ENCODE results near the gene CLCN2. TPM values are rescaled to one million over a fixed set of nuclear protein-coding genes. Genes with fewer than 3 reads are reported as not detected.
A peak's percentile ranks its signal among the peaks of the same experiment; 100 is the strongest.

CLCN2 gene
- total RNA-seq, 2 donors from 2014 or later, result 2.3 to 2.6 TPM

GRCh38 chr3:184382326-184383032 lies 21.1 kb upstream of the CLCN2 start:
- DNase-seq, result no peak
- no peak for ATAC-seq
- intact Hi-C loops (cut with DNase I), result loop anchor here in 1 of 2 donors (10.0 kb wide), 1 partner anchor 402 kb away; no protein-coding TSS in a partner anchor

GRCh38 chr3:184381261-184382224 lies 20.1 kb upstream of the CLCN2 start:
- peak; percentile 52 to 55 for ATAC-seq
- DNase-seq, result peak; percentile 60
- intact Hi-C loops (cut with DNase I), result loop anchor here in 1 of 2 donors (10.0 kb wide), 1 partner anchor 403 kb away; no protein-coding TSS in a partner anchor

GRCh38 chr3:184380627-184381260 lies 19.3 kb upstream of the CLCN2 start:
- intact Hi-C loops (cut with DNase I), result loop anchor here in 1 of 2 donors (10.0 kb wide), 1 partner anchor 404 kb away; no protein-coding TSS in a partner anchor
- no peak for DNase-seq

GRCh38 chr3:184380185-184380626 lies 18.8 kb upstream of the CLCN2 start:
- intact Hi-C loops (cut with DNase I), result loop anchor here in 1 of 2 donors (10.0 kb wide), 1 partner anchor 405 kb away; no protein-coding TSS in a partner anchor
- ATAC-seq (peak; percentile 45 to 51), DNase-seq (peak; percentile 75)

More at GRCh38 chr3:184380627-184381260, 19.3 kb upstream of the CLCN2 start:
- peak in 1 of 2 donors; percentile 3 for ATAC-seq

DNA sequence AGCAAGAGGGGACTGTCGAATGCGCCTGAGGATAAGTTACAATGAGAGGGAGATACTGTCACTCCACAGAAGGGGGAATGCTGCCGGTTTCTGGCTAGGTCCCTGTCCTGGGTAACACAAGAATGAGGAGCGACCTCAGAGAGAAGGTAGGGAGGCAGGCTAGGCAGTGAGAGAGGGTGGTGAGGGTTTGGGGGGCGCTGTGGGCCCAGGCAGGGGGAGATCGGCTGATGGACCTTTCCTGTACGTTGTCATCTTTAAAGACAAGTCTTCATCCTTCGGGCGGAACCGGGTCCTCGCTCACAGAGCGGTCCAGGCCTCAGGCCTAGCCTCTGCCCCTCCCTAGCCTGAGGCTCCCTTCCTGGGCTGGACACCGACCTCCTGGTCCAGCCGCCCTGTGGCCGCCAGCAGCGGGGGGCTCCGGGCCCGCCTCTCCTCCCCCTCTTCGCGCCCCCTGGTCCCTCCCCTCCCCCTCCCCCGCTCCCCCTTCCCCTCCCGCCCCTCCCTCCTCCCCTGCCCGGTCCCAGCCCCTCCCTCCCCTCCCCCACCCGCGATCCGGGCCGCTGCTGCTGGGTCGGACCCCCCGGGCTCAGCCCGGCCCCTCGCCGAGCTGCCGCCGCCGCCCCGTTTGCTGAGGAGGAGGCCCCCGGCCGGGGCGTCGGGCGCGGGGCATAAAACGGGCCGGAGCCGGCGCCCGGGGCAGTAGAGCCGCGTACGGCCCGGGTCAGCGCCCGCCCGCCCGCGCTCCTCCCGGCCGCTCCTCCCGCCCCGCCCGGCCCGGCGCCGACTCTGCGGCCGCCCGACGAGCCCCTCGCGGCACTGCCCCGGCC lies 18.2 kb upstream of the CLCN2 start, which contains the start of gene CHRD:
Gene CHRD, plus strand, starts transcription at position 697 of the 827 bp plus-strand sequence. CDS start 265 bp downstream, outside the sequence.
- DNase-seq (no peak), ATAC-seq (peak; percentile 39 to 55)
- intact Hi-C loops (cut with DNase I), result loop anchor here (10.0 kb wide), 4 partner anchors 135 to 405 kb away; no protein-coding TSS in a partner anchor

- intact Hi-C loops (cut with DNase I), result loop anchor here (10.0 kb wide), 3 partner anchors 136 to 396 kb away; no protein-coding TSS in a partner anchor
- ATAC-seq, result no peak
- DNase-seq, result no peak
Measured at GRCh38 chr3:184378651-184379357, 17.4 kb upstream of the CLCN2 start.

DNA sequence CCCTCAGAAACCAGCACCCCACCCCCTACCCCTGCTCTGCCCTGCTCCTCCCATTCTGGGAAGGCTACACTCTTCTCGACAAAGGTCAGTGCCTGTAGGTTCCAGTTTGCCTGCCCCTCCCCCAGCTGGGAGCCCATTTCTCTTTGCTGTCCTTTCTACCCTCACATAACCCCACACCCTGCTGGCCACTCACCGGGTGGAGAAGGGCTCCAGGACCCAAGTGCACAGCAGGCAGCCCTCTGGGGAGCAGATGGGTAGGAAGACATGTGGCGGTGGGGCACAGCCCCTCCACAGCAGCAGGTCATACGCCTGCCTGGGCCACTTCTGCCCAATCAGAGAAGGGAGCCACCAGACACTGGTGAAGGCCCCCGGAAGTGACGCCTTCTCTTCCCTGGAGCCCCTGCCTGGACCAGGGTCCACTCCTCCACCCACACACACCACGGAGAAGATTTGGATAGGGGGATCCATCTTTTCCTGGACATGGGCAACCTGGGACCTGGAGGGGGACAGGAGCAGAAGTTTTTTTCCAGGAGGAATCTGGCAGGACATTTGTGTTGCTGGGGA lies 16.6 kb upstream of the CLCN2 start, which contains the start of gene THPO:
Gene THPO, minus strand, starts transcription at position 326 of the 564 bp plus-strand sequence. CDS start 1,948 bp downstream, outside the sequence.
- intact Hi-C loops (cut with DNase I), result loop anchor here (10.0 kb wide), 3 partner anchors 137 to 397 kb away; no protein-coding TSS in a partner anchor
- ATAC-seq, result no peak
- DNase-seq, result no peak

DNA sequence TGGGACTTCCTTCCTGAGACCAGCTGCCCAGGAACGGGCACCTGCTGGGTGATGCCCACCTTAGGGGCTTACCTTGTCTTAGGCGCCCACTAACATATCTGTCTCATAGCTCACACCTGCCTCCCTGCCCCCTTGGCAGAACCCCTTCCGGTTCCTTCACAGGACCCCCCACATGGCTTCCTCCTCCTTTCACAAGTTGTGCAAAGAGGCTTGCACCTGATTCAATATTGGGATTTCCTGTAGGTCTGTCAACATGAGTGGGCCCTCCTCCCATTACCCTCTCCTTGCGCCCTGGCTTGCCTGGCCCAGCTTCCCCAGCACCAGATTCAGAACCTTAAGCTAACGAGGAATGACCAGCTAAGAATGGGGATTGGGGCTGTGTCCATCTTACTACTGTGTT lies 16.0 kb upstream of the CLCN2 start:
- intact Hi-C loops (cut with DNase I), result loop anchor here (10.0 kb wide), 3 partner anchors 137 to 397 kb away; no protein-coding TSS in a partner anchor
- DNase-seq (no peak), ATAC-seq (no peak)

DNA sequence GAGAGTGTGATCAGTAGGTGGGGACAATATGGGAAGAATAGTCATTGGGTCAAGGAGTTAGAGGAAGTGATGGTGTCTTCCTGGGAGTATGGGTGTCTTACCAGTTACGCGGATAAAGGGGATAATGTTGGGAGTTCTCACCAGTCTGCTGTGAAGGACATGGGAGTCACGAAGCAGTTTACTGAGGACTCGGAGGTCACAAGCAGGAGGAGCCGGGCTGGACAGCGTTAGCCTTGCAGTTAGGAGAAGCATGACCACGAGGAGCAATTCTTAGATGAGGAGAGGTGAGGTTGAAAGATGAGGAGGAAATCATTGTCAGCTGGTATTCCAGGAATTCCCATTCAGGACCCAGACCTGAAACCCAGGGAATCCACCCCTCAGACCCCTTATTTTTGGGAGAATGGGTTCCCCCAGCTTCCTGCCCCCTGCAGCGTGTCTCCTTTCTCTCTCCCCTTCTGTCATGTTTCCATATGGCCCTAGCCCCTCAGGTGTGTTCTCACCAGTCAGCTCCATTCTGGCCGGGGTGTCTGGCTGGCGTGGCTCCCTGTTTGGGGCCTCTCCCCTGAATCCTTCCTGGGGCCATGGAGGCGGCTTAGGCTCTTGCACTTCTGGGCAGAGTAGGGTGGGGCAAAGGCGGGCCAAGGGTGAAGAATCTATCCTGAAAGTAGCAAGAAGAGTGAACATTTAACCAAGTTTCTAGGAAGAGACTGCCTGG lies 14.5 kb upstream of the CLCN2 start:
- intact Hi-C loops (cut with DNase I), result loop anchor here (10.0 kb wide), 3 partner anchors 139 to 399 kb away; no protein-coding TSS in a partner anchor

DNA sequence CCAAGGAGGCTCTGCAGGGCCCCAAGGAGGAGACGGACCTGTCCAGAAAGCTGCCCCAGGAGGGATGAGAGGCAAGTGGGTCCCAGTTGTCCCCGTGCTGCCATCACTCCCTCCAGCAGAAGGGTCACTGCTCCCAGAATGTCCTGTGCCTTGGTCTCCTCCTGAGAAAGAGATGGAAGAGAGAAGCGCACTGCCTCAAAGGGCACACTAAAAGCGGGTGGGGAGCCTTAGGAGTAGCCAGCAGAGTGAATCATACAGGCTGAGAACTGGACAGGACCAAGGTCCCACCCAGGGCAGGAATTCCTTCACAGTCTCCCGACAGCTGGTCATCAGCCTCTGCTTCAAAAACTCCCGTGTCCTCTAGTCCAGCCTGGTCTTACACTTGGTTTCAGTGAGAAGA lies 12.0 kb upstream of the CLCN2 start:
- ATAC-seq (peak in 1 of 2 donors; percentile 50), DNase-seq (no peak)
- intact Hi-C loops (cut with DNase I), result loop anchor here (2.0 to 10.0 kb wide), 4 partner anchors 141 to 401 kb away; no protein-coding TSS in a partner anchor

More for the DNA sequence above, 14.5 kb upstream of the CLCN2 start:
- DNase-seq, result no peak
- ATAC-seq, result no peak

DNA sequence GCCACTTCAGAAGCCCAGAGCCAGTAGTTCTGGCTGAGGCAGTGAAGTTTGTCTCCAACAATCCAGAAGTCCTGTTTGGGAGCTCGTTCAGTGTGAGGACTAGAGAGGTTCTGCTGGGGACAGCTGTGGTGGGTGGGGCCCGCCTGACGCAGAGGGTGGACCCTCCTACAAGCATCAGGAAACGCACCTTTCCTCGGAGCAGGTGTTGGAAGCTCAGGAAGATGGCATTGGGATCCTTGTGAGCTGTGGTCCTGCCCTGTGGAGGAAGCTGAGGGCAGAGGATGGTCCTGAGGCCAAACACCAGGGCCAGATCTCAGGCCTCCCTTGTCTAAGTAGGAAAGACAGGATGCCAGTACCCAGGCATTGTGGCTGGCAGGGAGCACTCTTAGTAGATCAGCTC lies 11.5 kb upstream of the CLCN2 start:
- ATAC-seq (no peak), DNase-seq (no peak)
- intact Hi-C loops (cut with DNase I), result loop anchor here (2.0 to 10.0 kb wide), 4 partner anchors 142 to 402 kb away; no protein-coding TSS in a partner anchor

DNA sequence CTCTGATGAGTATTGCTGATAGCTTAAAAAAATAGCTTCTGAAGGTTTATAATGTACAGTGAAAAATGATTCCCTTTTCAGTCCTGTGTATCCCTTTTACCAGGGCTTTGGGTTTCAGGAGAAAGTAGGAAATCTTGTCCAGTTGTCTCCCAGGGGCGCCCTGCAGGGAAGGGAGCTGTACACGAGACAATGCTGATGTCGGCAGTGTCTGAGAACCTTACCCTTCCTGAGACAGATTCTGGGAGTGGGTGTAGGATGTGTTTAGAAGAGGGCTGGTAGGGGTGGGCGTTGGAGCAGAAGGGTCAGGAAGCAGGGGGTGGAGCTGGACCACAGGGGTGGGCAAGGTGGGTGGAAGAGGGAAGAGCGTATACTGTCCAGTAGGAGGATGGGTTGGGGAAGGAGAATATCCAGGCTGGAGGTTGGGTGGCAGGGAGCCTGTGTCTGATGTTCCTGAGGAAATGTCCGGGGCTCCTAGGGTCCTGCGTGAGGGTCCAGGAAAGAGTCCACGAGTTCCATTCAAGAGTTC lies 11.0 kb upstream of the CLCN2 start:
- ATAC-seq, result no peak
- intact Hi-C loops (cut with DNase I), result loop anchor here (2.0 to 10.0 kb wide), 4 partner anchors 142 to 402 kb away; no protein-coding TSS in a partner anchor
- DNase-seq, result no peak

- ATAC-seq (peak; percentile 84 to 89), DNase-seq (peak; percentile 81)
- intact Hi-C loops (cut with DNase I), result loop anchor here (1.0 to 10.0 kb wide), 5 partner anchors 142 to 403 kb away; no protein-coding TSS in a partner anchor
Measured at GRCh38 chr3:184371570-184372018, 10.2 kb upstream of the CLCN2 start.

- intact Hi-C loops (cut with DNase I), result no loop called here
- ATAC-seq (peak; percentile 61 to 63), DNase-seq (peak; percentile 56)
Measured at GRCh38 chr3:184368586-184369183, 7.3 kb upstream of the CLCN2 start.

- intact Hi-C loops (cut with DNase I), result no loop called here
- ATAC-seq (no peak), DNase-seq (no peak)
Measured at GRCh38 chr3:184368116-184368515, 6.7 kb upstream of the CLCN2 start.

Measured in left cardiac atrium (tissue), 4 donors.